Astrocyte (in vitro differentiated cells and primary cell): Measurements from ENCODE around the gene IL1RL2. TPM values are rescaled to one million over a fixed set of nuclear protein-coding genes. Genes with fewer than 3 reads are reported as not detected.

Experiments
- DNase-seq: peaks from one replicate; pipeline ENCODE4 v3.0.0-alpha.2; 2010; ENCODE audit warnings: low read depth
- FAIRE-seq: peaks from 2 replicates; lab custom pipeline; 2011; peaks lifted over from hg19 to GRCh38; lab: Jason Lieb, UNC
- H2AFZ ChIP-seq: 2 replicates; pipeline ENCODE4 v1.6.0; 2012; ENCODE audit warnings: low read depth, low read length, inconsistent platforms
- H3K27ac ChIP-seq: 2 replicates; pipeline ENCODE4 v1.5.1; 2011; ENCODE audit warnings: low read depth, low read length, inconsistent platforms
- H3K27me3 ChIP-seq: 2 replicates; pipeline ENCODE4 v1.6.0; 2011; ENCODE audit warnings: low read length, inconsistent platforms; ENCODE audit not compliant: insufficient read depth
- H3K36me3 ChIP-seq: 2 replicates; pipeline ENCODE4 v1.5.1; 2011; ENCODE audit warnings: low read length, inconsistent platforms; ENCODE audit not compliant: insufficient read depth
- H3K4me1 ChIP-seq: 2 replicates; pipeline ENCODE4 v1.5.1; 2011; ENCODE audit warnings: low read length, inconsistent platforms; ENCODE audit not compliant: insufficient read depth
- H3K4me2 ChIP-seq: 2 replicates; pipeline ENCODE4 v1.6.0; 2012; ENCODE audit warnings: low read length, inconsistent platforms
- H3K4me3 ChIP-seq: 2 replicates; pipeline ENCODE4 v1.5.1; 2011; ENCODE audit warnings: low read depth, mild to moderate bottlenecking, low read length, inconsistent platforms; ENCODE audit not compliant: insufficient read depth
- H3K79me2 ChIP-seq: 2 replicates; pipeline ENCODE4 v1.6.0; 2012; ENCODE audit warnings: mild to moderate bottlenecking, low read length, inconsistent platforms; ENCODE audit not compliant: insufficient read depth
- H3K9ac ChIP-seq: 2 replicates; pipeline ENCODE4 v1.6.0; 2012; ENCODE audit warnings: mild to moderate bottlenecking, low read length, inconsistent platforms
- H3K9me3 ChIP-seq: 2 replicates; pipeline ENCODE4 v1.5.1; 2012; ENCODE audit warnings: low read depth, mild to moderate bottlenecking, low read length, inconsistent platforms; ENCODE audit not compliant: insufficient read depth
- H4K20me1 ChIP-seq: 2 replicates; pipeline ENCODE4 v1.6.0; 2012; ENCODE audit warnings: low read length, inconsistent platforms; ENCODE audit not compliant: insufficient read depth
- H3K27ac Mint-ChIP-seq: one replicate; pipeline ENCODE4 v1.8.0; 2021; ENCODE audit warnings: mild to moderate bottlenecking, mixed read lengths; ENCODE audit not compliant: unreplicated experiment
- H3K27me3 Mint-ChIP-seq: one replicate; pipeline ENCODE4 v1.8.0; 2021; ENCODE audit warnings: low read depth, mixed read lengths; ENCODE audit not compliant: unreplicated experiment
- H3K36me3 Mint-ChIP-seq: one replicate; pipeline ENCODE4 v1.8.0; 2021; ENCODE audit warnings: low read depth, mixed read lengths; ENCODE audit not compliant: unreplicated experiment
- H3K4me1 Mint-ChIP-seq: one replicate; pipeline ENCODE4 v1.8.0; 2021; ENCODE audit warnings: low read depth, mixed read lengths; ENCODE audit not compliant: unreplicated experiment
- H3K4me3 Mint-ChIP-seq: one replicate; pipeline ENCODE4 v1.8.0; 2021; ENCODE audit warnings: mild to moderate bottlenecking, moderate library complexity, mixed read lengths; ENCODE audit not compliant: unreplicated experiment
- H3K9me3 Mint-ChIP-seq: one replicate; pipeline ENCODE4 v1.8.0; 2021; ENCODE audit warnings: mild to moderate bottlenecking, mixed read lengths; ENCODE audit not compliant: unreplicated experiment
- CTCF ChIP-seq: IDR thresholded peaks from 2 replicates; pipeline ENCODE4 v1.5.1; 2011; ENCODE audit warnings: low read depth, mild to moderate bottlenecking, inconsistent platforms, low read length, moderate library complexity; ENCODE audit not compliant: insufficient read depth
- EZH2 ChIP-seq: IDR thresholded peaks from 2 replicates; pipeline ENCODE4 v1.6.1; 2012; ENCODE audit warnings: mild to moderate bottlenecking, low read length, inconsistent platforms; ENCODE audit not compliant: insufficient read depth
- total RNA-seq: library from RNA; stranded (reverse); gene quantifications from 2 replicates; pipeline ENCODE4 v1.2.1, GENCODE V29; 2021

IL1RL2 gene
- total RNA-seq, 1 donor from 2014 or later, result 0.43 TPM

GRCh38 chr2:102271844-102272243 is 85.0 kb downstream of the IL1RL2 start:
- no peaks in the 10 kb centered on the region for H3K4me1 ChIP-seq
- H3K4me1 Mint-ChIP-seq, result peaks cover 4% of the 10 kb centered on the region
- H3K9ac ChIP-seq, result no peak overlapping the region
- no peak overlapping the region for H3K4me3 Mint-ChIP-seq
- no peaks in the 10 kb centered on the region for H4K20me1 ChIP-seq
- H3K79me2 ChIP-seq, result no peaks in the 10 kb centered on the region
- no peak for FAIRE-seq
- no peak overlapping the region for H3K27ac ChIP-seq
- H3K36me3 Mint-ChIP-seq, result no peaks in the 10 kb centered on the region
- DNase-seq, result no peak
- no peak overlapping the region for H2AFZ ChIP-seq
- peaks cover 9% of the 10 kb centered on the region for H3K27me3 ChIP-seq
- H3K27ac Mint-ChIP-seq, result no peak overlapping the region
- no peaks in the 10 kb centered on the region for H3K36me3 ChIP-seq
- no peak overlapping the region for H3K4me3 ChIP-seq
- no peaks in the 10 kb centered on the region for H3K9me3 ChIP-seq
- H3K9me3 Mint-ChIP-seq, result peaks cover 4% of the 10 kb centered on the region
- H3K4me2 ChIP-seq, result no peak overlapping the region
- no peak for TF ChIP-seq CTCF
- TF ChIP-seq EZH2, result no peak
- H3K27me3 Mint-ChIP-seq, result peaks cover 4% of the 10 kb centered on the region

GRCh38 chr2:102273619-102274211 is 86.9 kb downstream of the IL1RL2 start:
- no peaks in the 10 kb centered on the region for H3K9me3 ChIP-seq
- no peak for DNase-seq
- H3K4me1 ChIP-seq, result no peaks in the 10 kb centered on the region
- no peak overlapping the region for H3K27ac Mint-ChIP-seq
- H3K4me3 Mint-ChIP-seq, result no peak overlapping the region
- no peak overlapping the region for H3K27ac ChIP-seq
- H3K27me3 ChIP-seq, result peaks cover 9% of the 10 kb centered on the region
- no peaks in the 10 kb centered on the region for H3K36me3 Mint-ChIP-seq
- H3K9me3 Mint-ChIP-seq, result peaks cover 4% of the 10 kb centered on the region
- no peak overlapping the region for H3K4me3 ChIP-seq
- no peak overlapping the region for H3K9ac ChIP-seq
- H4K20me1 ChIP-seq, result no peaks in the 10 kb centered on the region
- H3K36me3 ChIP-seq, result no peaks in the 10 kb centered on the region
- no peak overlapping the region for H2AFZ ChIP-seq
- TF ChIP-seq EZH2, result no peak
- no peak for TF ChIP-seq CTCF
- H3K27me3 Mint-ChIP-seq, result peaks cover 4% of the 10 kb centered on the region
- H3K4me1 Mint-ChIP-seq, result peaks cover 8% of the 10 kb centered on the region
- H3K79me2 ChIP-seq, result no peaks in the 10 kb centered on the region
- FAIRE-seq, result no peak
- no peak overlapping the region for H3K4me2 ChIP-seq

- no peak overlapping the region for H3K9ac ChIP-seq
- H2AFZ ChIP-seq, result no peak overlapping the region
- H4K20me1 ChIP-seq, result no peaks in the 10 kb centered on the region
- Mint-ChIP-seq H3K36me3 (no peaks in the 10 kb centered on the region), H3K4me3 (no peak overlapping the region), H3K4me1 (peaks cover 9% of the 10 kb centered on the region), H3K27me3 (no peaks in the 10 kb centered on the region), H3K27ac (no peak overlapping the region), H3K9me3 (no peaks in the 10 kb centered on the region)
- H3K27me3 ChIP-seq, result no peaks in the 10 kb centered on the region
- FAIRE-seq, result no peak
- H3K9me3 ChIP-seq, result no peaks in the 10 kb centered on the region
- no peaks in the 10 kb centered on the region for H3K4me1 ChIP-seq
- H3K79me2 ChIP-seq, result no peaks in the 10 kb centered on the region
- no peaks in the 10 kb centered on the region for H3K36me3 ChIP-seq
- no peak overlapping the region for H3K4me3 ChIP-seq
- no peak overlapping the region for H3K4me2 ChIP-seq
- H3K27ac ChIP-seq, result no peak overlapping the region
- TF ChIP-seq EZH2, result no peak
- TF ChIP-seq CTCF, result no peak
- DNase-seq, result no peak
Observed at GRCh38 chr2:102276549-102277201, 89.9 kb downstream of the IL1RL2 start.
